Neural crest cell (in vitro differentiated cells): ENCODE data around the gene IL1B. TPM values are rescaled to one million over a fixed set of nuclear protein-coding genes. Genes with fewer than 3 reads are reported as not detected.

ENCODE experiments used
- DNase-seq: peaks from one replicate; pipeline ENCODE4 v3.0.0; 2021; ENCODE audit warnings: low read depth, mixed read lengths, low spot score
- H3K27ac Mint-ChIP-seq: one replicate; pipeline ENCODE4 v1.8.0; 2021; ENCODE audit warnings: mild to moderate bottlenecking, mixed read lengths; ENCODE audit not compliant: unreplicated experiment
- H3K27me3 Mint-ChIP-seq: 2 replicates; pipeline ENCODE4 v1.8.0; 2021; ENCODE audit warnings: low read depth, mild to moderate bottlenecking, mixed read lengths
- H3K36me3 Mint-ChIP-seq: 2 replicates; pipeline ENCODE4 v1.8.0; 2021; ENCODE audit warnings: low read depth, mild to moderate bottlenecking, mixed read lengths
- H3K4me1 Mint-ChIP-seq: 2 replicates; pipeline ENCODE4 v1.8.0; 2021; ENCODE audit warnings: mixed read lengths
- H3K4me3 Mint-ChIP-seq: one replicate; pipeline ENCODE4 v1.8.0; 2021; ENCODE audit warnings: mild to moderate bottlenecking, mixed read lengths
- H3K9me3 Mint-ChIP-seq: 2 replicates; pipeline ENCODE4 v1.8.0; 2021; ENCODE audit warnings: mixed read lengths
- total RNA-seq: library from RNA; stranded (reverse); gene quantifications from 2 replicates; pipeline ENCODE4 v1.2.1, GENCODE V29; 2021
- TF ChIP-seq, protein P1 (sequence below): fragments of 200-600 bp; sonication (generic); conservative IDR thresholded peaks from 2 replicates; pipeline ENCODE4 v1.5.0; 2021; ENCODE audit warnings: antibody characterized with exemption, mild to moderate bottlenecking

The IL1B gene
- total RNA-seq, 1 donor from 2014 or later, result not detected

- no peak for DNase-seq
- Mint-ChIP-seq H3K27ac (no peak overlapping the region), H3K27me3 (no peaks in the 10 kb centered on the region), H3K4me1 (peaks cover 41% of the 10 kb centered on the region), H3K9me3 (no peaks in the 10 kb centered on the region), H3K4me3 (no peak overlapping the region), H3K36me3 (no peaks in the 10 kb centered on the region)
- TF ChIP-seq, protein P1, sequence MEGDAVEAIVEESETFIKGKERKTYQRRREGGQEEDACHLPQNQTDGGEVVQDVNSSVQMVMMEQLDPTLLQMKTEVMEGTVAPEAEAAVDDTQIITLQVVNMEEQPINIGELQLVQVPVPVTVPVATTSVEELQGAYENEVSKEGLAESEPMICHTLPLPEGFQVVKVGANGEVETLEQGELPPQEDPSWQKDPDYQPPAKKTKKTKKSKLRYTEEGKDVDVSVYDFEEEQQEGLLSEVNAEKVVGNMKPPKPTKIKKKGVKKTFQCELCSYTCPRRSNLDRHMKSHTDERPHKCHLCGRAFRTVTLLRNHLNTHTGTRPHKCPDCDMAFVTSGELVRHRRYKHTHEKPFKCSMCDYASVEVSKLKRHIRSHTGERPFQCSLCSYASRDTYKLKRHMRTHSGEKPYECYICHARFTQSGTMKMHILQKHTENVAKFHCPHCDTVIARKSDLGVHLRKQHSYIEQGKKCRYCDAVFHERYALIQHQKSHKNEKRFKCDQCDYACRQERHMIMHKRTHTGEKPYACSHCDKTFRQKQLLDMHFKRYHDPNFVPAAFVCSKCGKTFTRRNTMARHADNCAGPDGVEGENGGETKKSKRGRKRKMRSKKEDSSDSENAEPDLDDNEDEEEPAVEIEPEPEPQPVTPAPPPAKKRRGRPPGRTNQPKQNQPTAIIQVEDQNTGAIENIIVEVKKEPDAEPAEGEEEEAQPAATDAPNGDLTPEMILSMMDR, result no peak
Observed at GRCh38 chr2:112817082-112817689, 19.4 kb downstream of the IL1B start.

GRCh38 chr2:112814278-112814677 is 22.3 kb downstream of the IL1B start:
- H3K4me3 Mint-ChIP-seq, result no peak overlapping the region
- peaks cover 56% of the 10 kb centered on the region for H3K4me1 Mint-ChIP-seq
- no peak overlapping the region for H3K27ac Mint-ChIP-seq
- H3K36me3 Mint-ChIP-seq, result no peaks in the 10 kb centered on the region
- H3K27me3 Mint-ChIP-seq, result no peaks in the 10 kb centered on the region
- TF ChIP-seq, protein P1, result peak; percentile 14
- H3K9me3 Mint-ChIP-seq, result no peaks in the 10 kb centered on the region
- DNase-seq, result no peak

GRCh38 chr2:112813280-112813966 is 23.2 kb downstream of the IL1B start:
- H3K27ac Mint-ChIP-seq, result no peak overlapping the region
- H3K27me3 Mint-ChIP-seq, result no peaks in the 10 kb centered on the region
- no peaks in the 10 kb centered on the region for H3K36me3 Mint-ChIP-seq
- no peak overlapping the region for H3K4me3 Mint-ChIP-seq
- TF ChIP-seq, protein P1, result no peak
- DNase-seq, result no peak
- no peaks in the 10 kb centered on the region for H3K9me3 Mint-ChIP-seq
- H3K4me1 Mint-ChIP-seq, result peaks cover 55% of the 10 kb centered on the region

DNA sequence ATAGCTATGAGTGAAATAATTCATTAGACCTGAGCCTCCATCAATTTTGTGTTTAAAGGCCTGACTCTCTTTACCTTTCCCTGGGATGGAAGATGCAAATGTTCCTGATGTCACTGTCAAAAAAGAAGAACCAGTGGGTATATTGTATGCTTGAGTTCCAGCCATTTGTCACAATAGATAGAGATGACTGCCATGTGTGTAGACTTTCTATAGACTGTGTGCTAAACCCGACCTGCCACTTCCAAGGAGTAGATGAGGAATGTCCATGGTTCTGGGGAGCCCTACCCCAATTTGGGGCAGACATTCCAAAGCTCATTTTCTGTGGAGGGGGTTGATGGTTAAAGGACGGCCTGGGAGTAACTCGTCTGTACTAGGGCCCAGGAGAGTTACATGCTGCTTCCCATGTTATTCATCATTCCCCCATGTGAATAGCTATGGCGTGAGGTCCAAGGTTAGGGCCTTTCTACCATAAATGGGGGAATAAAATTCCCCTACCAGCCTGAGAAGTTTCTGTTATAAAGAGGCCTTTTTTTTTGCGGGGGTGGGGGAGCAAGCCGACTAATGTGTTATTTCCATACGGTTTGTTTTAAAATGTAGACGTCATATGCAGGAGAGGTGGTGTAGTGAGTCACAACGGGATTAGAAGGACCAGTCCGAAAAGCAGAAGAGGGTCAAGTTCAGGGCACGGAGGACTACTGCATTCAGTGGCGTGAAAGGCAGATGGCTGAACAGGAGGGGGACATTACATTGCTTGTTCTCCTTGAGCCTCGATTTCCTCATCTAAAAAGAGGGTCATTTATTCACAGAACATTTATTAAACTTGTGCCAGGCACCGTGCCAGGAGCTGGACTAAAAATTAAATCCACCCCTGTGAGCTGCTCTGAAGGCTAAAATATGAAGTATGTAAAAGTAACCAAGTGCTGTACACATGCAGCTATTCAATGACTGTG is 24.0 kb downstream of the IL1B start:
- Mint-ChIP-seq H3K9me3 (peaks cover 2% of the 10 kb centered on the region), H3K27me3 (no peaks in the 10 kb centered on the region), H3K27ac (peak overlapping the region; percentile 36), H3K36me3 (peaks cover under 1% of the 10 kb centered on the region), H3K4me3 (no peak overlapping the region), H3K4me1 (peaks cover 47% of the 10 kb centered on the region)
- TF ChIP-seq, protein P1, result no peak
- DNase-seq, result no peak

- Mint-ChIP-seq H3K4me1 (peaks cover 42% of the 10 kb centered on the region), H3K36me3 (peaks cover 6% of the 10 kb centered on the region), H3K9me3 (peaks cover 8% of the 10 kb centered on the region), H3K27me3 (no peaks in the 10 kb centered on the region), H3K4me3 (no peak overlapping the region), H3K27ac (peak overlapping the region; percentile 88)
- TF ChIP-seq, protein P1, result no peak
- DNase-seq, result no peak
Observed at GRCh38 chr2:112811841-112812306, 24.7 kb downstream of the IL1B start.
